SK-MEL-5 (cell line): ENCODE results near the gene ZNF479. TPM values are rescaled to one million over a fixed set of nuclear protein-coding genes. Genes with fewer than 3 reads are reported as not detected.
"Not testable (repeated sequence)": the region's sequence is repeated elsewhere in the genome, so short reads cannot be mapped to it uniquely, and the experiment has no call there.

Experiments
- DNase-seq: peaks from one replicate; pipeline ENCODE4 v3.0.0-alpha.2; 2016; ENCODE audit warnings: low read depth, low spot score
- in situ Hi-C: cut with HindIII; loops from 2 replicates; pipeline ENCODE4 v1.10.0; 2016; ENCODE audit warnings: low sequenced_read_pairs, high pct_unique_total_duplicates, low pct_unique_long_range_greater_than_20kb
- polyA plus RNA-seq, 2 experiments: library from polyadenylated mRNA; depleted of rRNA; stranded (reverse); fragments of >200 nt; gene quantifications; 2 replicates each; pipeline ENCODE4 v1.2.3, GENCODE V29; 2015
- total RNA-seq: library from RNA; depleted of rRNA; stranded (reverse); fragments of >200 nt; shearing (Covaris generic); gene quantifications from 2 replicates; pipeline ENCODE4 v1.2.3, GENCODE V29; 2014; rRNA removed

Gene ZNF479
- not detected in 2 replicates for total RNA-seq
- not detected in 2 replicates for polyA plus RNA-seq (2015; cell fraction: cytosol; rRNA removed)
- not detected in 2 replicates for polyA plus RNA-seq (2015; cell fraction: nucleus; rRNA removed)

- in situ Hi-C loops: not testable (repeated sequence)
Measured at GRCh38 chr7:57132336-57132735, at the start of gene ZNF479. Gene ZNF479, minus strand, starts transcription at chr7:57132436. Its CDS starts 112 bp downstream, at chr7:57132324.

GRCh38 chr7:57182031-57182430 is 49.8 kb upstream of the ZNF479 start:
- in situ Hi-C loops: no loop called here
- DNase-seq: no peak

More at GRCh38 chr7:57132336-57132735, at the start of gene ZNF479:
- DNase-seq: not testable (repeated sequence)

GRCh38 chr7:57181281-57181680 is 49.0 kb upstream of the ZNF479 start:
- no peak for DNase-seq
- in situ Hi-C loops: no loop called here

- in situ Hi-C loops: no loop called here
Measured at GRCh38 chr7:57179776-57180415, 47.7 kb upstream of the ZNF479 start.

GRCh38 chr7:57178768-57179139 is 46.5 kb upstream of the ZNF479 start:
- in situ Hi-C loops: no loop called here

More at GRCh38 chr7:57179776-57180415, 47.7 kb upstream of the ZNF479 start:
- no peak for DNase-seq

GRCh38 chr7:57177856-57178767 is 45.9 kb upstream of the ZNF479 start:
- in situ Hi-C loops: no loop called here
- no peak for DNase-seq

More at GRCh38 chr7:57178768-57179139, 46.5 kb upstream of the ZNF479 start:
- no peak for DNase-seq

- in situ Hi-C loops: no loop called here
- DNase-seq: no peak
Measured at GRCh38 chr7:57176928-57177635, 44.8 kb upstream of the ZNF479 start.

- in situ Hi-C loops: no loop called here
- no peak for DNase-seq
Measured at GRCh38 chr7:57165285-57165899, 33.2 kb upstream of the ZNF479 start.

GRCh38 chr7:57120123-57120784 is 12.0 kb downstream of the ZNF479 start:
- DNase-seq: not testable (repeated sequence)

More at GRCh38 chr7:57120123-57120784, 12.0 kb downstream of the ZNF479 start:
- in situ Hi-C loops: not testable (repeated sequence)
